Right lobe of liver (tissue), 6 donors: Measurements from ENCODE around the gene UBE2J1. TPM values are rescaled to one million over a fixed set of nuclear protein-coding genes. Genes with fewer than 3 reads are reported as not detected.
A peak's percentile ranks its signal among the peaks of the same experiment; 100 is the strongest.

Experiments used
- ATAC-seq, 4 donors: fragments of 200-7000 bp; cut with Tn5 transposase; one replicate each; pipeline ENCODE4 v1.9.1; 2020; ENCODE audit warnings: mild to moderate bottlenecking in 4 of 4, moderate library complexity in 4 of 4
- DNase-seq, 3 donors: peaks; one replicate each; pipeline ENCODE4 v3.0.0-alpha.2; 2020
- H3K27ac ChIP-seq, 3 donors: fragments of 200-600 bp; one replicate each; pipeline ENCODE4 v1.8.0; 2022
- H3K27me3 ChIP-seq, 2 donors: fragments of 200-600 bp; one replicate each; pipeline ENCODE4 v1.8.0; 2022
- H3K36me3 ChIP-seq, 4 donors: fragments of 200-600 bp; sonication (generic) in 1 of 4; one replicate each; pipeline versions ENCODE4 v1.5.1 to v1.8.0; 2017 to 2022; ENCODE audit warnings: control low read depth in 1 of 4
- H3K4me1 ChIP-seq, 4 donors: fragments of 200-600 bp; sonication (generic) in 1 of 4; one replicate each; pipeline versions ENCODE4 v1.5.1 to v1.8.0; 2017 to 2022; ENCODE audit warnings: control low read depth in 1 of 4
- H3K4me3 ChIP-seq, 3 donors: fragments of 200-600 bp; one replicate each; pipeline ENCODE4 v1.8.0; 2022
- H3K9me3 ChIP-seq, 4 donors: fragments of 200-600 bp; sonication (generic) in 1 of 4; one replicate each; pipeline versions ENCODE4 v1.5.1 to v1.8.0; 2017 to 2022; ENCODE audit warnings: control low read depth in 1 of 4
- POLR2A ChIP-seq: fragments of 450-650 bp; IDR thresholded peaks from one replicate; pipeline ENCODE4 v1.6.1; 2017; ENCODE audit warnings: antibody characterized with exemption, mild to moderate bottlenecking
- WGBS: methylation state at CpG from one replicate; pipeline ENCODE4 v1.1.6; 2018; ENCODE audit warnings: low coverage, low lambda C conversion rate; ENCODE audit not compliant: insufficient coverage; ENCODE audit errors: missing lambda C conversion rate; 5-methylcytosine and 5-hydroxymethylcytosine counted together
- intact Hi-C, 2 donors: fragments of 100-400 bp; cut with DNase I; formaldehyde crosslinking; loops; one replicate each; pipeline versions ENCODE4 v1.11.2 to v1.14.1; 2022
- total RNA-seq, 6 experiments: library from RNA; depleted of rRNA in 2 of 6; stranded (reverse); fragments of >200 nt in 2 of 6; fragmentation: NEBNext Ultra II Directional in 3 of 6; extraction: Animal tissue kit (Norgen Biotek cat#: 25700) in 3 of 6; gene quantifications; one replicate each; pipeline versions ENCODE4 v1.1.0 to v1.2.4, GENCODE V29; 2016 to 2023
- TF ChIP-seq, protein P1 (sequence below), 4 donors: fragments of 200-600 bp in 3 of 4; fragments of 450-650 bp in 1 of 4; IDR thresholded peaks; one replicate each; pipeline versions ENCODE4 v1.5.1 to v1.8.0; 2016 to 2022; ENCODE audit warnings: antibody characterized with exemption in 4 of 4, mild to moderate bottlenecking in 2 of 4
- donor health status: DM: no; HTN: yes; CAD: no.
- donor health status: DM: no; HTN: no; CAD: no.
- donor health status: DM: no; HTN: no; CAD: no.
- donor health status: DM: no; HTN: yes; CAD: no.
- donor health status: DM: no; HTN: yes; CAD: no.

The UBE2J1 gene
- total RNA-seq, 6 experiments from 2014 or later = 14.9 to 22.3 (median 19.7) TPM

DNA sequence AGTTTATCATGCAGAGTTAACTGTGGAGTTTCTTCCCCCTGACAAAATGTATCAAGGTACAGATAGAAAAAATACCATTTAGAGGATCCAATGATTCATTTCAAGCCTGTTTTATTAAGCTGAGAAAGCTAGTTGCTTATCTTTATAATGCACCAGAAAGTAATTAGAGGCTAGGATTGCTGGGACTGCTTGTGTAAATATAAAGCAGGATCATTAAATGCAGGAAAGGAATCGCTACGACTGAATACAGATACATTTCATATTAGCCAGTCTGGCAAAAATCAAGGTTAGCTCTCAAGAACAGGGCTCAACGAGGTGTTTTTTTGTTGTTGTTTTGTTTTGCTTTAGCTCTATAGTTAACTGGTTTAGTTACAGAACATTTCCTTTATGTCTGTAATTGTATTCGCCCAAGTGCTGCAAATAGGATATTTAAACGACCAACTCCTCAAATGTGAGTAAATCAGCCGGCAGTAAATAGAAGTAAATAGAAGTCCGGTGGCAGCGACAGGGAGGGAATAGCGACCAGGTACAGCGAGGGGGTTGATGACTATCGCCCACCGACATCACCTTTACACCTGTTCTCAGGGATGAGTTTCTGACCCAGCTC, 748 bp downstream of the UBE2J1 start:
- H3K4me1 ChIP-seq = peaks cover 0 to 31% (median 3%) of the 10 kb centered on the region in 4 donors
- H3K27ac ChIP-seq = peak overlapping the region; percentile 98 to 99 (median 98)
- H3K36me3 ChIP-seq = no peaks in the 10 kb centered on the region
- TF ChIP-seq, protein P1, sequence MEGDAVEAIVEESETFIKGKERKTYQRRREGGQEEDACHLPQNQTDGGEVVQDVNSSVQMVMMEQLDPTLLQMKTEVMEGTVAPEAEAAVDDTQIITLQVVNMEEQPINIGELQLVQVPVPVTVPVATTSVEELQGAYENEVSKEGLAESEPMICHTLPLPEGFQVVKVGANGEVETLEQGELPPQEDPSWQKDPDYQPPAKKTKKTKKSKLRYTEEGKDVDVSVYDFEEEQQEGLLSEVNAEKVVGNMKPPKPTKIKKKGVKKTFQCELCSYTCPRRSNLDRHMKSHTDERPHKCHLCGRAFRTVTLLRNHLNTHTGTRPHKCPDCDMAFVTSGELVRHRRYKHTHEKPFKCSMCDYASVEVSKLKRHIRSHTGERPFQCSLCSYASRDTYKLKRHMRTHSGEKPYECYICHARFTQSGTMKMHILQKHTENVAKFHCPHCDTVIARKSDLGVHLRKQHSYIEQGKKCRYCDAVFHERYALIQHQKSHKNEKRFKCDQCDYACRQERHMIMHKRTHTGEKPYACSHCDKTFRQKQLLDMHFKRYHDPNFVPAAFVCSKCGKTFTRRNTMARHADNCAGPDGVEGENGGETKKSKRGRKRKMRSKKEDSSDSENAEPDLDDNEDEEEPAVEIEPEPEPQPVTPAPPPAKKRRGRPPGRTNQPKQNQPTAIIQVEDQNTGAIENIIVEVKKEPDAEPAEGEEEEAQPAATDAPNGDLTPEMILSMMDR (IDR thresholded peaks at IDR 0.05) = no peak
- TF ChIP-seq POLR2A = no peak
- intact Hi-C loops = no loop called here
- H3K9me3 ChIP-seq = no peaks in the 10 kb centered on the region
- 2% methylated on average over 10 of the region's 12 CpGs for WGBS
- no peak for DNase-seq
- H3K27me3 ChIP-seq = no peaks in the 10 kb centered on the region
- no peak for ATAC-seq
- peak overlapping the region; percentile 90 to 96 (median 93) for H3K4me3 ChIP-seq

DNA sequence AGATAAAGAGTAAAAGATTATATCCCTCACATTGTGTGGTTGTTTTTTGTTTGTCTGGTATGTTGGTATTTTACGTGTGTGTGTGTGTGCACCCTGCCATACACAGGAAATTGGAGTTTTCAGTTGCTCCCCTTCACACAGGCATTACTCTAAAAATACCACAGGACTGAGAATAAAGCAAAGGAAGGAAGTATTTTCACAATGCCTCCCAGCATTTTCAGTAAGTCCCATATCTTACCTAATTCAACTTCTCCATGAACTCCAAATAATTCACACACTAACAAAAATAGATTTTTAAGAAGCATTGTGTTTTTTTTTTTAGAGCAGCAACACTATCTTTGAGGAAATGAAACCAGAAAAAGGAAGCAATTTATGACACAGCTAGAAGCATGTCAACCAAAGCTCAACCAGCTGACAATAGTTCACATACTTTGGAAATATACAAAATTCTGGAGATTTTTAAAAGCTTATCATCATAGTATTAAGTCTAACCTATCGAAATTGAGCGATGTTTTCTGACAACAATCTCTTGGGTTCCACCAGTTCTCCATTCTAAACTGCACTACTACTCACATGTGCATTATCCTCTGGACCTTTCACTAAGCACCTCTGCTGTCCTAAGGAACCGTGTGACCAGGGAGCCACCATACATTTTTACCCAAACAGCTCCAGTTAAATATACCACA, 2.1 kb downstream of the UBE2J1 start:
- H3K4me3 ChIP-seq = peak overlapping the region in 1 of 3 donors; percentile 93
- intact Hi-C loops = no loop called here
- H3K27me3 ChIP-seq = no peaks in the 10 kb centered on the region
- TF ChIP-seq, protein P1 (IDR thresholded peaks at IDR 0.05) = no peak
- peak; percentile 9 for TF ChIP-seq POLR2A
- no peaks in the 10 kb centered on the region for H3K9me3 ChIP-seq
- no peaks in the 10 kb centered on the region for H3K36me3 ChIP-seq
- 43% methylated on average over 4 of the region's 4 CpGs for WGBS
- peak overlapping the region in 2 of 3 donors; percentile 98 to 99 for H3K27ac ChIP-seq
- DNase-seq (no peak), ATAC-seq (peak in 1 of 4 donors; percentile 21)
- H3K4me1 ChIP-seq = peaks cover 0 to 31% (median 3%) of the 10 kb centered on the region in 4 donors

DNA sequence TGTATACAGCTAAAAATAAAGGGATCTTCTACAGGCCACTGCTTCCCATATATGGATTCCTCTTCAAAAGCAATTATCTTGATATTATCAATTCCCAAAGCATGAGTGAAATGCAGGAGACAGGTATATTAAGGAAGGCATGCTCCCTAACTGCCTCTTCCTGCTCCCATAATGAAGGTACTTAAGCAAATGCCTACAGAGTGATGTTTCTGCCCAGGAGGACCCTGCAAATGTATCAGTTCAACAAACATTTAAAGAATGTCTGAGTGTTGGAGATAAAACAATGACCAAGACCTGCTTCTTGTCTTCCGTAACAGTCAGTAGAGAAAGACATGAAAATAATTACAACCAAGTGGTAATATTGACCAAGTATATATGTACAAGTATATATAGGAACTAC, 4.2 kb downstream of the UBE2J1 start:
- no peak for DNase-seq
- Histone ChIP-seq H3K4me1 (peaks cover 0 to 31% (median 3%) of the 10 kb centered on the region in 4 donors), H3K27ac (no peak overlapping the region), H3K27me3 (no peaks in the 10 kb centered on the region), H3K4me3 (no peak overlapping the region), H3K9me3 (no peaks in the 10 kb centered on the region), H3K36me3 (no peaks in the 10 kb centered on the region)
- ATAC-seq = no peak
- 100% methylated on average over 1 of the region's 1 CpG for WGBS
- intact Hi-C loops = no loop called here
- no peak for TF ChIP-seq POLR2A
- TF ChIP-seq, protein P1 (IDR thresholded peaks at IDR 0.05) = no peak

DNA sequence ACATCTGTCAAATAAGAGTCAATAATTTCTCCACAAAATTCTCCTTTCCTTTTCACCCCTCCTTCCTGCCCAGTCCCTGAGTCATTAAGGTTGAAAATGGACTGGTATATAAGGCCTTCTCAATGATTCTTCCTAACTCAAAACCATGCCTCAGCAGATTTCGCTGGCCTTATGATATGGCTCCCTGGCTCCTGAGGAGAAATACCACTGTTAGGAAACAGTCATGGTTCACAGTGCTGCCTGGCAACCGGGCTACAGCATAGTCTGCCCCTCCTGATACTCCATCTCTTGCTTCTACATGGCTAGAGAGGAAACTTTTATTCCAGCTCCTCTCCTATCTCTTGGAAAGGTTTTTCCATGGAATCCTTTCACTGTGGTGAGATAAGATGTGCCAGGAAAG, 4.7 kb downstream of the UBE2J1 start:
- 22% methylated on average over 2 of the region's 2 CpGs for WGBS
- H3K4me1 ChIP-seq = peaks cover 0 to 31% (median 3%) of the 10 kb centered on the region in 4 donors
- no peak overlapping the region for H3K27ac ChIP-seq
- DNase-seq (no peak), ATAC-seq (no peak)
- no peak overlapping the region for H3K4me3 ChIP-seq
- no peaks in the 10 kb centered on the region for H3K27me3 ChIP-seq
- no peak for TF ChIP-seq POLR2A
- TF ChIP-seq, protein P1 (IDR thresholded peaks at IDR 0.05) = no peak
- H3K36me3 ChIP-seq = no peaks in the 10 kb centered on the region
- H3K9me3 ChIP-seq = no peaks in the 10 kb centered on the region
- intact Hi-C loops = no loop called here
